ENCODE data around the gene ODF4.

The ODF4 gene

DNA sequence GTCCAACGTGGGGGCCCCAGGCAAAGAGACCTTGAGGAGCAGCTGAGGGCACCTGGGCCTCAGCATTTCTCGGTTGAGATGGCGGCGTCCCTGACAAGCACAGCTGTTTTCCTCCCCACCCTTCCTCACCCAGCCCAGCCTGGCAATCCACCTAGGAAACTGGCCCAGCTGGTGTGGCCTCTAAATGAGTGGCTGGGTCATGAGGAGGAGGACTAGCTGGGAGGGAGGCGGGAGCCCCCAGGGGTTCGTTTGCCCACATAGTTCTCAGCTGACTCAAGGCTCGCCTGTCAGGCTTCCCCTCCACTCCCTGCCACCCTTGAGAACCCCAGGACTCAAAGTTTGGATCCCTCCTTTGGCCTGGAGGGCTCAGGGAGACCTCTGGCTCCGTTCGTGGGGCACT lies 52.1 kb downstream of the ODF4 start:
- TF ChIP-seq FOXP2 (optimal IDR thresholded peaks at IDR 0.05; ENCODE audit: borderline replicate concordance, extremely low read depth, extremely low read length, insufficient read depth): no peak
- no peak for TF ChIP-seq SIN3A (IDR thresholded peaks at IDR 0.05; ENCODE audit: borderline replicate concordance, insufficient read depth, low read length)
- TF ChIP-seq POLR2AphosphoS5 (IDR thresholded peaks at IDR 0.05; ENCODE audit: low read depth, low read length): no peak
- TF ChIP-seq, protein P1, sequence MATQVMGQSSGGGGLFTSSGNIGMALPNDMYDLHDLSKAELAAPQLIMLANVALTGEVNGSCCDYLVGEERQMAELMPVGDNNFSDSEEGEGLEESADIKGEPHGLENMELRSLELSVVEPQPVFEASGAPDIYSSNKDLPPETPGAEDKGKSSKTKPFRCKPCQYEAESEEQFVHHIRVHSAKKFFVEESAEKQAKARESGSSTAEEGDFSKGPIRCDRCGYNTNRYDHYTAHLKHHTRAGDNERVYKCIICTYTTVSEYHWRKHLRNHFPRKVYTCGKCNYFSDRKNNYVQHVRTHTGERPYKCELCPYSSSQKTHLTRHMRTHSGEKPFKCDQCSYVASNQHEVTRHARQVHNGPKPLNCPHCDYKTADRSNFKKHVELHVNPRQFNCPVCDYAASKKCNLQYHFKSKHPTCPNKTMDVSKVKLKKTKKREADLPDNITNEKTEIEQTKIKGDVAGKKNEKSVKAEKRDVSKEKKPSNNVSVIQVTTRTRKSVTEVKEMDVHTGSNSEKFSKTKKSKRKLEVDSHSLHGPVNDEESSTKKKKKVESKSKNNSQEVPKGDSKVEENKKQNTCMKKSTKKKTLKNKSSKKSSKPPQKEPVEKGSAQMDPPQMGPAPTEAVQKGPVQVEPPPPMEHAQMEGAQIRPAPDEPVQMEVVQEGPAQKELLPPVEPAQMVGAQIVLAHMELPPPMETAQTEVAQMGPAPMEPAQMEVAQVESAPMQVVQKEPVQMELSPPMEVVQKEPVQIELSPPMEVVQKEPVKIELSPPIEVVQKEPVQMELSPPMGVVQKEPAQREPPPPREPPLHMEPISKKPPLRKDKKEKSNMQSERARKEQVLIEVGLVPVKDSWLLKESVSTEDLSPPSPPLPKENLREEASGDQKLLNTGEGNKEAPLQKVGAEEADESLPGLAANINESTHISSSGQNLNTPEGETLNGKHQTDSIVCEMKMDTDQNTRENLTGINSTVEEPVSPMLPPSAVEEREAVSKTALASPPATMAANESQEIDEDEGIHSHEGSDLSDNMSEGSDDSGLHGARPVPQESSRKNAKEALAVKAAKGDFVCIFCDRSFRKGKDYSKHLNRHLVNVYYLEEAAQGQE (IDR thresholded peaks at IDR 0.05; ENCODE audit: insufficient read depth in 1 of 2, low read depth in 2 of 2, low read length in 2 of 2): no peak
- no peak for TF ChIP-seq TAF1 (IDR thresholded peaks at IDR 0.05; ENCODE audit: borderline replicate concordance, insufficient read depth, low read length)

DNA sequence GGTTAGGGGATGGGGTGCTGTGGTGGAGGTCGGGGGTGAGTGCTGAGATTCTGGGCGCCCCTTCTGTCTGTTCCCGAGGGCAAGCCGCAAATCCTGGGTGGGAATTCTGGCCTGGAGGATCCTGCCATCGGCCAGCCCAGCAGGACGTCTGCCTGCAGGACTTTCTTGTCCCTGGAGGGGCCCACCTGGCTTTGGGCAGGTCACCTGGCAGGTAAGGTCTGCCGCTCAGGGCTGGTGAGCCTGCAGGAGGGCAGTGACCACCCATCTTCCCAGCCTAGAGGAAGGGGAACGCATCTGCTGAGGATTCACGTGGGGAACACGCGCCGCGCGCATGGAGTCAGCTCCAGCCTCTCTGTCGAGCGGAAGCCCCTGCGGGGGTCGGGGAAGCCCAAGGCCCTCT lies 52.6 kb downstream of the ODF4 start:
- TF ChIP-seq, protein P1 (IDR thresholded peaks at IDR 0.05; ENCODE audit: insufficient read depth in 1 of 2, low read depth in 2 of 2, low read length in 2 of 2): no peak
- TF ChIP-seq POLR2AphosphoS5 (IDR thresholded peaks at IDR 0.05; ENCODE audit: low read depth, low read length): no peak

DNA sequence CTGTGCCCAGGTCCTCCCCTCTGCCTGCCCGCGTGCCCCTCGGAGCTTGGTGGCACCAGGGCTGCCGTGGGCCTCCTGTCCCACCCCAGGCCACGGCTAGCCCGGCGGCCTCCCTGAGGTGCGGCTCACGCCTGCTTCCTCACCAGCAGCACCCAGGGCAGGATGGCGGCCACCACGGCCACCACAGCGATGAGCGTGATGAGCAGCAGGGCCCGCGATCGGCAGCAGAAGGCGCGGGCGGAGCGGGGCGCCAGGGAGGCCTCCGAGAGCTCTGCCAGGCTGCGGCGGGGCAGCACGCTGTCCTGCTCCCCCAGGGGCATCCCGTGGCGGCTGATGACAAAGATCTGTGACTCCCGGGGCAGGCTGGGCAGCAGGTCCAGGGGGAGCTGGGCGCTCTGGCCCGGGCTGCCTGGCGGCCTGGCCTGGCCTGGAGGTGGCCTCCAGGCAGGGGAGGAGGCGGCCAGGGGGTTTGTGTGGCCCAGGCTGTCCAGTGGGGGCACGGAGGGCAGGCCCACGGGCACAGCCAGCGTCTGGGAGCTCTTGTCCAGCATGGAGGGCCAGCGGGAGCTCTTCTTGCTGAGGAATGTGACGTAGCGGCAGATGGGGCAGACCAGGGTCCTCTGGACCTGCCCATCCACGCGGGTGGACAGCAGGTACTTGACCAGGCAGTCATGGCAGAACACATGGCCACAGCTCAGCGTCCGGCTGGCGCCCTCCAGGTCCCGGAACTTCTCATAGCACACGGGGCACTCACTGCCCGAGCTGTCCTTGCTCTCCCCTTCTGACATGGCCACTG lies 53.2 kb downstream of the ODF4 start:
- TF ChIP-seq TAF1 (IDR thresholded peaks at IDR 0.05; ENCODE audit: borderline replicate concordance, insufficient read depth, low read length) (no peak), SIN3A (IDR thresholded peaks at IDR 0.05; ENCODE audit: borderline replicate concordance, insufficient read depth, low read length) (no peak), POLR2AphosphoS5 (IDR thresholded peaks at IDR 0.05; ENCODE audit: low read depth, low read length) (no peak)
- TF ChIP-seq, protein P1 (IDR thresholded peaks at IDR 0.05; ENCODE audit: insufficient read depth in 1 of 2, low read depth in 2 of 2, low read length in 2 of 2): no peak

DNA sequence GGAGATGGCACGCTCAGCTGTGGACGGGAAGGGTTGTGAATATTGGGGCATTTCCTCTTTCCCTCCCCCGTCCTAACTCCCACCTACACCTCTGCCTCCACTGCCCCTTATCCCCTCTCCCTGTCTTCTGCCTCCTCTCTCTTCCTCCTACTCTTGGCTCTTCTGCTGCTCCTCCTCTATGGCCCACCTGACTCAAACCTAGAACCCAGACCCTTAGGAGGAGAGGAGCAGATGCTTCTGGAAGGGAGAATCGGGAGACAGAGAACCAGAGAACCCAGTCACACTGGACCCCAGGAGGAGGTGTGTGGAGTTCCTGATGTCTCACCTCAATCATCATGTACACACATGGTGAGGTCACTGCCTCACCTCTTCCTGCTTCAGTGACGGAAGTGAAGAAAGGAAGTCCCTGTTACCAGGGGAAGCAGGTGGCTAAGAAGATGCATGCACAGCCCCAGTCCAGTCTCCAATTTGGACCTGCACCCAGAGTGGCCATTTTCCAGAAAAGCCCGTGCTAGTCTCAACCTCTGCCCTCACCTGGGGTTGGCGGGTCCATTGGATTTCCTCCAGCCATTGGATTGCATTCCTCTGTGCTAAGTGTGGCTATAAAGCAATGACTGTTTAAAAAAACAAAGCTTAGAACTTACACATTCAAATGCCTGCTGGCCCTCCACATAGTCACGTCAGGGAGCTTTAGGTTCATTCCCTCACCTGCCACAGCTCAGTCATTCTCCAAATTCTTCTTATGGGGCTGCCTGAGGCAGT lies 54.0 kb downstream of the ODF4 start:
- no peak for TF ChIP-seq SIN3A (IDR thresholded peaks at IDR 0.05; ENCODE audit: borderline replicate concordance, insufficient read depth, low read length)

All from PFSK-1 (cell line).